Measurements from ENCODE around the gene ASB10.

The ASB10 gene

DNA sequence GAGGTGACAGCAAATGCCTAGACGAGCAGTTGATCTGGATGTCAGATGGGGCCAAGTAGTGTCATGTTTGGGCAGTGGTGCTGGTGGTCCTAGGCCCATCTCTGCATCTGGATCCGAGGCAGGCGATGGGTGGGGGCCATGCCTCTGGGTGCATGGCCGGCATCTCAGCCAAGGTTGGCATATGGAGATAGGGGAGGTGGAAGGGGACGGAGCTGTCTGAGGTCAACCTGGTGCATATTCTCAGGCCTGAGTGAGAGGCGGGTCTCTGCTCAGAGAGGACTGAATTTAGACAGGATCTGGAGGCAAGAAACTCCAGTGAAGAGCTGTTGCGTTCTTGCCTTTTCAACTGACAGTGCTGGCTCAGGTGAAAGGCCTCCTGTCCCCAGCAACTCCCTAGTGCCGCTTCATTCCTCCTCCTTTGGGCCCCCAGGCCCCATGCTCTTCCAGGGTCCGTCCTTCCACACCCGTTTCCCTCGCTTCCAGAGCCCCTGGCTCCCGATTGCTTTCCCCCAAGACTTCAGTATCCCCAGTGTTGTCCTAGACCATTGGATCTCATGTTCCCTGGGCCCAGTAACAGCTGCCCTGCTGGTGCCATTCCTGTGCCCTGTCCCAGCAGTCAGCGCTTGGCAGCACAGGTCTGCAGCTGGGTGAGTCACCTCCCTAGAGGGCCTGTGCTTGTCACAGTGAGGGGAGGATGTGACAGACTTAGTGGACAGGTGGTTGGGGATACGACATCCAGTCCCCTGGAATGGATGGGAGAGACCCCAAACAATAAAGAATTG, 52.1 kb downstream of the ASB10 start:
- DNase-seq, result no peak

DNA sequence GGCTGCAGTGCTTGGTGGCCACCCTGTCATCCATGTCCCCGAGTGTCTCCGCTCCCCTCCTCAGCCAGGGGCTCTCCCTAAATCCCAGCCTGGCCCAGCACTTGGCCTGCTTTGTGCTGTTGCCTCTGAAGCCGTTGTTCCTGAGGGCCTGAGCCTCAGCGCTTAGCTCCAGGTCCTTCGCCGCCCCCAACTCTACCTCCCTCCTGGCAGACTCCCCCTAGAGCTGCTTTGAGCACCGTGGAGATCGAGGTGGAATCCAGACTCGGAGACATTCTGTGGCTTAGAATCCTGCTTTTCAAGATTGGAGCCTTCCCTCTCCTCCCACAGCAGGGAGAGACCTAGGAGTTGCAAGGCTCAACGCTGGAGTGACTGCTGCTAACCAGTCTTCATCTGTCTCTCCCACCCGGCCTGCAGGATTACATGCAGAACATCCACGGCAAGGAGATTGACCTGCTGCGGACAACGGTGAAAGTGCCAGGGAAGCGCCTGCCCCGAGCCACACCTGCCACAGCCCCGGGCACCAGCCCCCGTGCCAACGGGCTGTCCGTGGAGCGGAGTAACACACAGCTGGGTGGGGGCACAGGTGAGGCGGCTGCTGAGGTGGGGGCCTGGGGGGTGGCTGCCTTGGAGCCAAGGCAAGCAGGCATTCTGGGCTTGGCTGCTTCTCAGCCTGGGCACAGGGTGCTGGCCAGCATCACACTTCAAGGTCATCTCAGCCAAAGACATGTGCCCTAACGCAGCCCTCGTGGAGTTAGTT, 52.9 kb downstream of the ASB10 start:
- DNase-seq, result no peak

- no peak for DNase-seq
Measured at GRCh38 chr7:151133266-151133985, 53.6 kb downstream of the ASB10 start.

GRCh38 chr7:151132461-151133205, 54.4 kb downstream of the ASB10 start:
- DNase-seq, result no peak

- no peak for DNase-seq
Measured at GRCh38 chr7:151131592-151132293, 55.3 kb downstream of the ASB10 start.

DNA sequence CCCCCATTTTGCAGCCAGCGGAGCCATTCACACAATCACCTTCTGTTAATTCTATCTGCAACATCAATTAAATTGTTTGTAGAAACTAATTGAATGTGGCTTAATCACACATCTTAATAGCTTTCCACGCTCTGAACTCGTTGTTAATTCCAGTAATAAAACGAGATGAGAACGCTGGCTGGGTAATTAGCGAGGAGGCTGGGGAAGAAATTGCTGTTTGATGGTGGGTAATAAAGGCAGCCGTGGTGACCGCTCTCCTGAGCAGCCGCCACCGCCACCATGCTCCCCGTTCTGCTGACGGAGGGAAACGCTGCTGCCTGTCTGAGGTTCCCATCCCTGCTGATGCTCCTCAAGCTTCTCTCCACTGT, 55.8 kb downstream of the ASB10 start:
- no peak for DNase-seq

- DNase-seq, result no peak
Measured at GRCh38 chr7:151130741-151131157, 56.3 kb downstream of the ASB10 start.

DNA sequence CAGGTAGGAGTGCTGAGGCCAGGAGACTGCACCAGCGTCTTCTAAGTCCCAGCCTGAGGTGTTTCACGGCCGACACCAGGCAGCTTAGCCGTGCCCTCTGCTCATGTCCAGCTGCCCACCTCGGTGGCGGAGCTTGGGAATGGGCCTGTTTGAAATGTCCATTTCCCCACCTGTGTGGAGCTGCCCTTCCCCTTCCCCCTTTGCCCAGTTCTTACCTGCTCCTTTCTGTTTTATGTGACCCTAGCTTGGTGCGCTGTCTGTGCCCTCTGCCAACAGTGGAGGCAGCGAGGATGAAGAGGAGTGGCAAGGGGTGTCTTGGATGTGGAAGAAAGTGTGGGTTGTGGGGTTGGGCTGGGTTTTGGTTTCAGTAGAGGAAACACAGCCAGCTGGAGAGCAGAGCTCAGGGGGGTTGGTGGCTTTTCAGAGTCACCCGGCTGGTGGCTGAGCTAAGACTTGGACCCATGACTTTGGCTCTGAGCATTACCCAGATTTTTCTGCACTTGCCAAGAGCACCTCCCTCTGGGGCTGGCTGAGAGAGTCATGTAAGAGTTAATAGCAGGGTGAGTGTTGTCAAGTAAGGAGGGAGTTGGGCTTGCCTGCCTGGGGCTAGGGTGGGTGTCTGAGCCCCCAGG, 57.0 kb downstream of the ASB10 start:
- DNase-seq, result no peak

DNA sequence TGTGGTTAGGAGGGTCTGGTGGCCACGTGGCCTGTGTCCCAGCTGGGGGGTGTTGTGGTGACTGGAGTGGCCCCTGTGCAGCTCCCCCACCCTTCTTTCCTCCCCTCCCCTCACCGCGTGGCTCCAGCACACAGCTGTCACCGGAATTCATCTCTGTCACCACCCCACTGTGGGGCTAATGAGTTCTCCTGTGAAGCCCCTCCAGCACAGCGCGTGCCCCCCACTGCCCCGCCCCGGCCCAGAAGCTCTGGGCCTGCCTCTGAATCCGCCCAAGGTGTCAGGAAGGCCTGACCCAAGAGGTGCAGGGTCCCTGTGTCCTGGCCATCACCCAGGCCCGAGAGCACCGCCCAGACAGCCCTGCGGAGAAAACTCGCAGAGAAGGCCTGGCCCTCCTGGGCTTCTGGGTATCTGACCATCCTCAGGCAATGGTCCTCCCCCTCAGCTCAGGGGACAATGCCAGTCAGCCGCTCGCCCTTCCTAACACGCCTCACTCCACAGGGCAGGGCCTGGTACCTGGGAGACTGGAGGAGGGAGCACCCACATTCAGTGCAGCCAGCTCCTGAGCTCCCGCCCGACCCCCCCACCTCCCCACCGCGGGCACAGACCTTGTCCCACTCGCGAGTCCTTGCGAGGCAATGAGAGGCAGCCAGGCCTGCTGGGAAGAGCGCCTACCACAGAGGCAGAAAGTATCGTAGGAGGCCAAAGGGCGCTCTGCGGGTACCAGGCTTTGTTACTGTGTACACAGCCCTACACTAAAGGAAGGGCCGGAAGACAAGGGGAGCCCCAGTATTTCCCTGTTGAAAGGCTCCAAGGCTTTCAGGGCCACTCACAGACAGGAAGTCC, 57.7 kb downstream of the ASB10 start:
- DNase-seq, result no peak

DNA sequence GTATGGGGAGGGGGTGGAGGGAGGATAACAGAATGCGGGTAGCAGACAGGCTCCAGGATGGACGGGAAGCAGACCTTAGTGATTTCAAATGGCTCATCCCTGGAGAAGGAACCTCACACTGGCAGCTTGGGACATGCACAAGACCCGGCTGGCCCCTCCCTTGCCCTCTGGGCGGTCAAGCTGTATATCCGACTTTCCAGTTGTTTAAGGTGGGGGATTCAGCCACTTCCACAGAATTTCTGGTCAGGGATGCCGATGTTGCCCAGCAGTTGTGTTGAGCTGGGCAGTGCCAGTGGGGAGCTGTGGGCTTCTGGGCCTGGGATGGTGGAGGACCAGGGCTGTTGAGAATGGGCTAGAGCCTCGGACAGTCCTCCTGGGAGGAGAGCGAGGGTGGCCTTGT, 58.3 kb downstream of the ASB10 start:
- no peak for DNase-seq

- DNase-seq, result no peak
Measured at GRCh38 chr7:151128144-151128543, 58.9 kb downstream of the ASB10 start.

GRCh38 chr7:151126491-151127137, 60.4 kb downstream of the ASB10 start:
- no peak for DNase-seq

- no peak for DNase-seq
Measured at GRCh38 chr7:151125846-151126481, 61.1 kb downstream of the ASB10 start.
